ENCODE data around the gene HASPIN. TPM values are rescaled to one million over a fixed set of nuclear protein-coding genes. Genes with fewer than 3 reads are reported as not detected.

HASPIN gene
- total and polyA plus RNA-seq, 2 of the 8 experiments (the other 6 are each of a cell fraction or from before 2014, with no cell fraction given), result 7.8 to 29.5 TPM

DNA sequence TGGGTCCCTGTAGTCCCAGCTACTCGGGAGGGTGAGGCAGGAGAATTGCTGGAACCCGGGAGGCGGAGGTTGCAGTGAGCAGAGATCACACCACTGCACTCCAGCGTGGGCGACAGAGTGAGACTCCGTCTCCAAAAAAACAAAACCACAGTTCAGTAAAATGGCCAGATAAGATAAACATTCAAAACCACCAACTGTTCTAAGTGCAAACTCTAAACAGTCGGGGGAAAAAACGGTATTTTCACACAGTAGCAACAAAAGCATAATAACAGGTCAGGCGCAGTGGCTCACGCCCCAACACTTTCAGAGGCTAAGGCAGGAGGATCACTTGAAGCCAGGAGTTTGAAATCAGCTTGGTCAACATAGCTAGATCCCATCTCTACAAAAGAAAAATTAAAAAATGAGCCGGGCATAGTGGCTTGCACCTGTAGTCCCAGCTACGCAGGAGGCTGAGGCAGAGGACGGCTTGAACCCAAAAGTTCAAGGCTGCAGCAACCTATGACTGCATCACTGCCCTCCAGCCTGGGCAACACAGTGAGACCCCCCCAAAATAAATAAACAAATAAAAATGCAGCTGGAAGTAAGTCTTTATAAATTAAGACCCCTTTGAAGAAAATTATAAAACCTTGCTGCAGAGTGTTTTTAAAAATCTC, 10.8 kb upstream of the HASPIN start (continued):
- TF ChIP-seq, protein P1, sequence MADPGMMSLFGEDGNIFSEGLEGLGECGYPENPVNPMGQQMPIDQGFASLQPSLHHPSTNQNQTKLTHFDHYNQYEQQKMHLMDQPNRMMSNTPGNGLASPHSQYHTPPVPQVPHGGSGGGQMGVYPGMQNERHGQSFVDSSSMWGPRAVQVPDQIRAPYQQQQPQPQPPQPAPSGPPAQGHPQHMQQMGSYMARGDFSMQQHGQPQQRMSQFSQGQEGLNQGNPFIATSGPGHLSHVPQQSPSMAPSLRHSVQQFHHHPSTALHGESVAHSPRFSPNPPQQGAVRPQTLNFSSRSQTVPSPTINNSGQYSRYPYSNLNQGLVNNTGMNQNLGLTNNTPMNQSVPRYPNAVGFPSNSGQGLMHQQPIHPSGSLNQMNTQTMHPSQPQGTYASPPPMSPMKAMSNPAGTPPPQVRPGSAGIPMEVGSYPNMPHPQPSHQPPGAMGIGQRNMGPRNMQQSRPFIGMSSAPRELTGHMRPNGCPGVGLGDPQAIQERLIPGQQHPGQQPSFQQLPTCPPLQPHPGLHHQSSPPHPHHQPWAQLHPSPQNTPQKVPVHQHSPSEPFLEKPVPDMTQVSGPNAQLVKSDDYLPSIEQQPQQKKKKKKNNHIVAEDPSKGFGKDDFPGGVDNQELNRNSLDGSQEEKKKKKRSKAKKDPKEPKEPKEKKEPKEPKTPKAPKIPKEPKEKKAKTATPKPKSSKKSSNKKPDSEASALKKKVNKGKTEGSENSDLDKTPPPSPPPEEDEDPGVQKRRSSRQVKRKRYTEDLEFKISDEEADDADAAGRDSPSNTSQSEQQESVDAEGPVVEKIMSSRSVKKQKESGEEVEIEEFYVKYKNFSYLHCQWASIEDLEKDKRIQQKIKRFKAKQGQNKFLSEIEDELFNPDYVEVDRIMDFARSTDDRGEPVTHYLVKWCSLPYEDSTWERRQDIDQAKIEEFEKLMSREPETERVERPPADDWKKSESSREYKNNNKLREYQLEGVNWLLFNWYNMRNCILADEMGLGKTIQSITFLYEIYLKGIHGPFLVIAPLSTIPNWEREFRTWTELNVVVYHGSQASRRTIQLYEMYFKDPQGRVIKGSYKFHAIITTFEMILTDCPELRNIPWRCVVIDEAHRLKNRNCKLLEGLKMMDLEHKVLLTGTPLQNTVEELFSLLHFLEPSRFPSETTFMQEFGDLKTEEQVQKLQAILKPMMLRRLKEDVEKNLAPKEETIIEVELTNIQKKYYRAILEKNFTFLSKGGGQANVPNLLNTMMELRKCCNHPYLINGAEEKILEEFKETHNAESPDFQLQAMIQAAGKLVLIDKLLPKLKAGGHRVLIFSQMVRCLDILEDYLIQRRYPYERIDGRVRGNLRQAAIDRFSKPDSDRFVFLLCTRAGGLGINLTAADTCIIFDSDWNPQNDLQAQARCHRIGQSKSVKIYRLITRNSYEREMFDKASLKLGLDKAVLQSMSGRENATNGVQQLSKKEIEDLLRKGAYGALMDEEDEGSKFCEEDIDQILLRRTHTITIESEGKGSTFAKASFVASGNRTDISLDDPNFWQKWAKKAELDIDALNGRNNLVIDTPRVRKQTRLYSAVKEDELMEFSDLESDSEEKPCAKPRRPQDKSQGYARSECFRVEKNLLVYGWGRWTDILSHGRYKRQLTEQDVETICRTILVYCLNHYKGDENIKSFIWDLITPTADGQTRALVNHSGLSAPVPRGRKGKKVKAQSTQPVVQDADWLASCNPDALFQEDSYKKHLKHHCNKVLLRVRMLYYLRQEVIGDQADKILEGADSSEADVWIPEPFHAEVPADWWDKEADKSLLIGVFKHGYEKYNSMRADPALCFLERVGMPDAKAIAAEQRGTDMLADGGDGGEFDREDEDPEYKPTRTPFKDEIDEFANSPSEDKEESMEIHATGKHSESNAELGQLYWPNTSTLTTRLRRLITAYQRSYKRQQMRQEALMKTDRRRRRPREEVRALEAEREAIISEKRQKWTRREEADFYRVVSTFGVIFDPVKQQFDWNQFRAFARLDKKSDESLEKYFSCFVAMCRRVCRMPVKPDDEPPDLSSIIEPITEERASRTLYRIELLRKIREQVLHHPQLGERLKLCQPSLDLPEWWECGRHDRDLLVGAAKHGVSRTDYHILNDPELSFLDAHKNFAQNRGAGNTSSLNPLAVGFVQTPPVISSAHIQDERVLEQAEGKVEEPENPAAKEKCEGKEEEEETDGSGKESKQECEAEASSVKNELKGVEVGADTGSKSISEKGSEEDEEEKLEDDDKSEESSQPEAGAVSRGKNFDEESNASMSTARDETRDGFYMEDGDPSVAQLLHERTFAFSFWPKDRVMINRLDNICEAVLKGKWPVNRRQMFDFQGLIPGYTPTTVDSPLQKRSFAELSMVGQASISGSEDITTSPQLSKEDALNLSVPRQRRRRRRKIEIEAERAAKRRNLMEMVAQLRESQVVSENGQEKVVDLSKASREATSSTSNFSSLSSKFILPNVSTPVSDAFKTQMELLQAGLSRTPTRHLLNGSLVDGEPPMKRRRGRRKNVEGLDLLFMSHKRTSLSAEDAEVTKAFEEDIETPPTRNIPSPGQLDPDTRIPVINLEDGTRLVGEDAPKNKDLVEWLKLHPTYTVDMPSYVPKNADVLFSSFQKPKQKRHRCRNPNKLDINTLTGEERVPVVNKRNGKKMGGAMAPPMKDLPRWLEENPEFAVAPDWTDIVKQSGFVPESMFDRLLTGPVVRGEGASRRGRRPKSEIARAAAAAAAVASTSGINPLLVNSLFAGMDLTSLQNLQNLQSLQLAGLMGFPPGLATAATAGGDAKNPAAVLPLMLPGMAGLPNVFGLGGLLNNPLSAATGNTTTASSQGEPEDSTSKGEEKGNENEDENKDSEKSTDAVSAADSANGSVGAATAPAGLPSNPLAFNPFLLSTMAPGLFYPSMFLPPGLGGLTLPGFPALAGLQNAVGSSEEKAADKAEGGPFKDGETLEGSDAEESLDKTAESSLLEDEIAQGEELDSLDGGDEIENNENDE (IDR thresholded peaks at IDR 0.05; ENCODE audit: insufficient replicate concordance, low read length), result no peak
- no peak for TF ChIP-seq SUZ12 (IDR thresholded peaks at IDR 0.05; ENCODE audit: low read length)
- no peak for TF ChIP-seq MAFK (IDR thresholded peaks at IDR 0.05; ENCODE audit: low read depth, low read length)

All from H1 (cell line).